Umbilical cord (tissue), 2 donors: ENCODE results near the gene ECHS1. TPM values are rescaled to one million over a fixed set of nuclear protein-coding genes. Genes with fewer than 3 reads are reported as not detected.
A peak's percentile ranks its signal among the peaks of the same experiment; 100 is the strongest.

Experiments used
- DNase-seq: peaks from one replicate; pipeline ENCODE4 v3.0.0-alpha.2; 2015; ENCODE audit warnings: low spot score
- total RNA-seq: library from RNA; depleted of rRNA; stranded (reverse); fragments of >200 nt; gene quantifications from one replicate; pipeline ENCODE4 v1.2.3, GENCODE V29; 2014; ENCODE audit warnings: low replicate concordance; ENCODE audit not compliant: insufficient read depth

Gene ECHS1
- total RNA-seq, 1 donor from 2014 or later: 28.2 TPM

GRCh38 chr10:133341983-133342382 lies 31.2 kb downstream of the ECHS1 start:
- no peak for DNase-seq

GRCh38 chr10:133339708-133340380 lies 33.3 kb downstream of the ECHS1 start:
- no peak for DNase-seq

- DNase-seq: no peak
These were observed 34.8 kb downstream of the ECHS1 start for GRCh38 chr10:133338080-133339071.

GRCh38 chr10:133337370-133337725 lies 35.8 kb downstream of the ECHS1 start:
- DNase-seq: no peak

- DNase-seq: no peak
These were observed 36.4 kb downstream of the ECHS1 start, which contains the start of gene CALY for GRCh38 chr10:133336577-133337369. Gene CALY, minus strand, starts transcription at chr10:133336896. Its CDS starts 7,907 bp downstream, at chr10:133328989.

GRCh38 chr10:133336118-133336576 lies 37.0 kb downstream of the ECHS1 start:
- no peak for DNase-seq

GRCh38 chr10:133335246-133336117 lies 37.7 kb downstream of the ECHS1 start:
- DNase-seq: peak; percentile 61

GRCh38 chr10:133334503-133335245 lies 38.5 kb downstream of the ECHS1 start:
- no peak for DNase-seq

- DNase-seq: no peak
These were observed 40.0 kb downstream of the ECHS1 start for GRCh38 chr10:133332936-133333699.

- peak; percentile 81 for DNase-seq
These were observed 43.5 kb downstream of the ECHS1 start for GRCh38 chr10:133329491-133330202.

- no peak for DNase-seq
These were observed 44.5 kb downstream of the ECHS1 start for GRCh38 chr10:133328358-133329343.

- no peak for DNase-seq
These were observed 45.4 kb downstream of the ECHS1 start for GRCh38 chr10:133327651-133328357.

- peak; percentile 15 for DNase-seq
These were observed 46.2 kb downstream of the ECHS1 start for GRCh38 chr10:133326745-133327650.

- no peak for DNase-seq
These were observed 47.0 kb downstream of the ECHS1 start for GRCh38 chr10:133326223-133326551.

GRCh38 chr10:133325440-133326222 lies 47.5 kb downstream of the ECHS1 start:
- no peak for DNase-seq
